GM19043 (cell line): ENCODE measurements around the gene B3GALNT2.
"Not testable (repeated sequence)": the region's sequence is repeated elsewhere in the genome, so short reads cannot be mapped to it uniquely, and the experiment has no call there.

Experiments
- ATAC-seq: cut with Tn5 transposase; IDR thresholded peaks from one replicate; pipeline ENCODE4 v1.9.1; 2021; ENCODE audit warnings: low read depth; ENCODE audit not compliant: unreplicated experiment

B3GALNT2 gene

GRCh38 chr1:235457856-235458255 lies 46.4 kb downstream of the B3GALNT2 start:
- not testable (repeated sequence) for ATAC-seq

- ATAC-seq: no peak
These were observed 48.4 kb downstream of the B3GALNT2 start for GRCh38 chr1:235455823-235456222.

GRCh38 chr1:235455097-235455496 lies 49.2 kb downstream of the B3GALNT2 start:
- ATAC-seq: no peak

- ATAC-seq: no peak
These were observed 50.2 kb downstream of the B3GALNT2 start for GRCh38 chr1:235454021-235454420.

GRCh38 chr1:235450886-235451483 lies 53.3 kb downstream of the B3GALNT2 start:
- no peak for ATAC-seq

- no peak for ATAC-seq
These were observed 53.8 kb downstream of the B3GALNT2 start for GRCh38 chr1:235450433-235450832.

- no peak for ATAC-seq
These were observed 55.6 kb downstream of the B3GALNT2 start for GRCh38 chr1:235448616-235449015.

- ATAC-seq: no peak
These were observed 61.3 kb downstream of the B3GALNT2 start for GRCh38 chr1:235442788-235443429.

- no peak for ATAC-seq
These were observed 63.0 kb downstream of the B3GALNT2 start for GRCh38 chr1:235441159-235441685.

- ATAC-seq: no peak
These were observed 70.3 kb downstream of the B3GALNT2 start for GRCh38 chr1:235434001-235434400.

- ATAC-seq: no peak
These were observed 73.3 kb downstream of the B3GALNT2 start for GRCh38 chr1:235430991-235431390.

GRCh38 chr1:235429143-235429542 lies 75.1 kb downstream of the B3GALNT2 start:
- ATAC-seq: no peak

GRCh38 chr1:235427447-235427846 lies 76.8 kb downstream of the B3GALNT2 start:
- no peak for ATAC-seq

GRCh38 chr1:235426680-235427079 lies 77.6 kb downstream of the B3GALNT2 start:
- no peak for ATAC-seq

- ATAC-seq: no peak
These were observed 78.1 kb downstream of the B3GALNT2 start for GRCh38 chr1:235426143-235426542.

- ATAC-seq: no peak
These were observed 78.9 kb downstream of the B3GALNT2 start for GRCh38 chr1:235425357-235425756.

- ATAC-seq: no peak
These were observed 80.2 kb downstream of the B3GALNT2 start for GRCh38 chr1:235424092-235424491.

- ATAC-seq: no peak
These were observed 81.0 kb downstream of the B3GALNT2 start for GRCh38 chr1:235423214-235423652.

- ATAC-seq: no peak
These were observed 82.5 kb downstream of the B3GALNT2 start for GRCh38 chr1:235421751-235422150.

GRCh38 chr1:235417086-235417697 lies 87.1 kb downstream of the B3GALNT2 start:
- no peak for ATAC-seq

- no peak for ATAC-seq
These were observed 87.6 kb downstream of the B3GALNT2 start for GRCh38 chr1:235416662-235417049.
